Right forelimb (tissue), 1 donor: ENCODE results near the gene DNAL4.

Source experiments
- DNase-seq: peaks from one replicate; pipeline ENCODE4 v3.0.0-alpha.2; 2018

DNAL4 gene

GRCh38 chr22:38756711-38757463, 37.1 kb downstream of the DNAL4 start:
- no peak for DNase-seq

GRCh38 chr22:38755911-38756532, 37.9 kb downstream of the DNAL4 start, which contains the start of gene SUN2:
Gene SUN2 (minus strand): TSS chr22:38755998. CDS start chr22:38752628, 3,370 bp downstream.
- peak; percentile 92 for DNase-seq

GRCh38 chr22:38755155-38755910, 38.6 kb downstream of the DNAL4 start:
- peak; percentile 75 for DNase-seq

- DNase-seq = no peak
Measured at GRCh38 chr22:38754751-38755154, 39.2 kb downstream of the DNAL4 start.

- no peak for DNase-seq
Measured at GRCh38 chr22:38753948-38754750, 39.8 kb downstream of the DNAL4 start.

GRCh38 chr22:38751422-38752346, 42.3 kb downstream of the DNAL4 start:
- DNase-seq = peak; percentile 75

GRCh38 chr22:38751066-38751421, 42.9 kb downstream of the DNAL4 start:
- DNase-seq = no peak

GRCh38 chr22:38750638-38751037, 43.3 kb downstream of the DNAL4 start:
- DNase-seq = no peak

GRCh38 chr22:38750104-38750503, 43.8 kb downstream of the DNAL4 start:
- DNase-seq = no peak

- DNase-seq = no peak
Measured at GRCh38 chr22:38748487-38749136, 45.3 kb downstream of the DNAL4 start.

GRCh38 chr22:38745676-38746460, 48.1 kb downstream of the DNAL4 start:
- DNase-seq = no peak

GRCh38 chr22:38744981-38745380, 49.0 kb downstream of the DNAL4 start:
- DNase-seq = no peak

GRCh38 chr22:38742176-38742942, 51.6 kb downstream of the DNAL4 start:
- no peak for DNase-seq

- DNase-seq = no peak
Measured at GRCh38 chr22:38741576-38741975, 52.4 kb downstream of the DNAL4 start.

GRCh38 chr22:38741166-38741565, 52.8 kb downstream of the DNAL4 start:
- DNase-seq = no peak

GRCh38 chr22:38740754-38741153, 53.2 kb downstream of the DNAL4 start:
- no peak for DNase-seq

- no peak for DNase-seq
Measured at GRCh38 chr22:38740116-38740723, 53.7 kb downstream of the DNAL4 start.

GRCh38 chr22:38739300-38740055, 54.5 kb downstream of the DNAL4 start:
- no peak for DNase-seq
